Activated T-cell treated with anti-CD3 and anti-CD28 coated beads for 4 hours (primary cell): ENCODE measurements around the gene TMEM26.
"Not testable (repeated sequence)": the region's sequence is repeated elsewhere in the genome, so short reads cannot be mapped to it uniquely, and the experiment has no call there.

Experiments
- DNase-seq: peaks from one replicate; pipeline ENCODE4 v3.0.0-alpha.2; 2020

Gene TMEM26

GRCh38 chr10:61397175-61397986, 55.8 kb downstream of the TMEM26 start:
- no peak for DNase-seq

GRCh38 chr10:61391281-61391680, 61.9 kb downstream of the TMEM26 start:
- no peak for DNase-seq

- DNase-seq = no peak
These were observed 62.3 kb downstream of the TMEM26 start for GRCh38 chr10:61390851-61391250.

GRCh38 chr10:61389887-61390286, 63.3 kb downstream of the TMEM26 start:
- DNase-seq = no peak

GRCh38 chr10:61388986-61389385, 64.2 kb downstream of the TMEM26 start:
- not testable (repeated sequence) for DNase-seq

GRCh38 chr10:61385231-61386001, 67.8 kb downstream of the TMEM26 start:
- no peak for DNase-seq

GRCh38 chr10:61381153-61381552, 72.0 kb downstream of the TMEM26 start:
- DNase-seq = not testable (repeated sequence)

- no peak for DNase-seq
These were observed 74.3 kb downstream of the TMEM26 start for GRCh38 chr10:61378865-61379264.

GRCh38 chr10:61376908-61377368, 76.2 kb downstream of the TMEM26 start:
- no peak for DNase-seq

- no peak for DNase-seq
These were observed 76.8 kb downstream of the TMEM26 start for GRCh38 chr10:61376377-61376776.

GRCh38 chr10:61366365-61366764, 86.8 kb downstream of the TMEM26 start:
- no peak for DNase-seq

- DNase-seq = no peak
These were observed 88.6 kb downstream of the TMEM26 start for GRCh38 chr10:61364619-61365018.

GRCh38 chr10:61363006-61363405, 90.2 kb downstream of the TMEM26 start:
- no peak for DNase-seq

- DNase-seq = no peak
These were observed 93.7 kb downstream of the TMEM26 start for GRCh38 chr10:61359452-61359851.

- DNase-seq = no peak
These were observed 95.5 kb downstream of the TMEM26 start for GRCh38 chr10:61357687-61358086.
